HG02588 (cell line): ENCODE measurements around the gene PCA3.

Experiments used
- ATAC-seq: cut with Tn5 transposase; IDR thresholded peaks from one replicate; pipeline ENCODE4 v1.9.1; 2021; ENCODE audit warnings: mild to moderate bottlenecking, moderate library complexity; ENCODE audit not compliant: unreplicated experiment

The PCA3 gene

DNA sequence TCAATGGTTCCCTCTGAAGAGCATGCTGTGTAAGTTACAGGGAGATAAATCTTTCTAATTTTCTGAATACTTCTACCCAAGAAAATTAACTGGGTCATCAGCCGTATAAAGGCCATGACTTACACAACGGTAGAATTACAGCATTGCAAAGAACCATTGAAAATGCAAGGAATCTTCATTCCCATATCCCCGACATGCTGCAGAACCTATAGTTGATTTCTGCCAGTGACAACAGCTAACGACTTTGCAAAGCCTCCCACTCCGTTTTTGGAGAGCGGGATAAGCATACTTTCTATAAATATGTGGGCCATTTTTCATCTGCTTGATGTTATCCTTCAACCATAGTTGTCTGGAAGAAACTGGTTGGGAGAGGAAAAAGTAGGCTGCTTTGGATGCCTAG lies 56.2 kb downstream of the PCA3 start:
- no peak for ATAC-seq

DNA sequence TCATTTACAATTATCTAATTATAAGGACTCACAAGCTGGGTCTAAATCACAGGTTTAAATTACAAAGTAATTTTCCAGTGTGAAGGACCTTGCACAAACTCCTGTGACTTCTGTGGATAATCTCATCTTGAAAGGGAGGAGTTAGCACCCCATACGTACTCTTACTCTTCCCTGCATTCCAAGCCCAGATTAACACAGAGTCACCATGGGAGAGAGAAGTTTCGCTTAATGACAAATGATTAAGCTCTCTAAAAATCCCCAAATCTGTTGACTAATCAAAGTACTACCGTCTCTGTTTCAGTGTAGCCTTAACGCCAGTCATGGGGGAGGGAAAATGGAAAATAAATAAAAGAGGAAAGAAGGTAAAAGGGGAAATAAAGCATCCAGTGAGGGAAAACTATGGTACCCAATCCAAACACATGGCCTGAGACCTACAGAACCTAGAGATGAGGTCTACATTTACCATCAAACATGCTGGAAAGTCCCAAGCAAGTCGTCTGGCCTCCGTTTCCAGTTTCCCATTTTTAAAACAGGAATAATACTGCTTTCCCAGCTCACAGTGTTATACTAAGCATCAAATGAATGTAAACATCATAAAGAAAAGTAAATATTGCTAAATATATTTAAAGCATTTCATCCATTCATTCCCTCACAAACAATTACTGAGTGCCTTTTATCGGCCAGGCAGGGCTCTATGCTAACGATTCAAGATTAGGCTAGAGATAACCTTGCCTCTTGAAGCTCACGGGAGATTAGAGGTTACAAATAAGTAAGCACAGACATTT lies 63.2 kb downstream of the PCA3 start:
- no peak for ATAC-seq

DNA sequence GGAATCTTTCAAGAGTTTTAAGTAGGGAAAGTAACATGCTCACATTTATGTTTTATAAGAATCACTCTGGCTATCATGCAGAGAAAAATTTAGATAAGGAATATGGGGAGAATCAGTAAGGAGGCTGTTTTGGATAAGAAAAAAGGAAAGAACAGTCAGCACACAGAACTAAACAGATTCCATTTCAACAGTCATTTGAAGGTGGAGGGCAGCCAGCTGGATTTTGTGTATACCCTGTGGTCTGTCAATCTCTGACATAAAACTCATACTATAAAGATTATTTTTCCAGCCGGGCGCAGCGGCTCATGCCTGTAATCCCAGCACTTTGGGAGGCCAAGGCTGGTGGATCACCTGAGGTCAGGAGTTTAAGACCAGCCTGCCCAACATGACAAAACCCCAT lies 64.2 kb downstream of the PCA3 start:
- no peak for ATAC-seq

DNA sequence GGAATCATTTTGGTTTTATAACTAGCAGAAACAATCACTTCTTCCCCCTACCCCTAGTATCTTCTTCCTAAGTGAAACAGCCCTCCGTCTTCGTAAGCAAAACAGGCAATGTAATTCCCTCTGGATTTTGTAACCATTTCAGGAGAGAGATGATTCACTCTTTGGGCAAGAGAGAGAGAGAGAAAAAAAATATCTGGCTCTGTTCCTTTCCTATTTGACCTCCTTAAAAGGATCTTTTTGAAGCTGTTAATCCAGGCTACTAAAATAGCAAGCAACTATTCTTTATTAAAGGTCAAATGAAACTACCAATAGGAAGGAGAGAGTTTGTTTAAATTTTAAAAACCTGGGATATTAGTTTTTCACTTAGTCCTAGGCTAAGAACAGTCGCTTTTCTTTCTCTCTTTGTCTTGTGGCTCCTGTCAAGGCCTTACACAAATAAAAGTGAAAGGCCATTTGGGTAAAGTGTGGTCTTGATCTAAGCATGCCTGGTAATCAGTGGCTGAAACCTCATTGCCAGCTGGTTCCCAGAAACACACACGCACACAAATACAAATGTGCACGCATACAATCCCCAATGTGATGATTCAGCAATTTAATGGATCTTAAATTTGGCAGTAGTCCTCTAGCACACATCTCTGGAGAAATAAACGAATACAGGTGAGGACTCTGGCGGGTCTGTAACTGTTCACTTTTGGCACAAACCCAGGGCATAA lies 71.5 kb downstream of the PCA3 start:
- ATAC-seq, result no peak
